Ectodermal cell (in vitro differentiated cells): ENCODE data around the gene CTSA.
"Not testable (repeated sequence)": the region's sequence is repeated elsewhere in the genome, so short reads cannot be mapped to it uniquely, and the experiment has no call there.

Experiments
- H3K27ac ChIP-seq: 2 replicates; pipeline ENCODE4 v1.7.0; 2013; ENCODE audit warnings: mild to moderate bottlenecking, low read depth, low read length; ENCODE audit not compliant: insufficient read depth, poor library complexity, severe bottlenecking
- H3K27me3 ChIP-seq: 2 replicates; pipeline ENCODE4 v1.7.0; 2013; ENCODE audit warnings: mild to moderate bottlenecking, low read length; ENCODE audit not compliant: insufficient read depth, control insufficient read depth, poor library complexity, severe bottlenecking
- H3K36me3 ChIP-seq: one replicate; pipeline ENCODE4 v1.7.0; 2013; ENCODE audit warnings: low read length; ENCODE audit not compliant: control insufficient read depth, insufficient read depth
- H3K4me1 ChIP-seq: one replicate; pipeline ENCODE4 v1.7.0; 2013; ENCODE audit warnings: low read length; ENCODE audit not compliant: control insufficient read depth, insufficient read depth
- H3K4me3 ChIP-seq: 2 replicates; pipeline ENCODE4 v1.7.0; 2013; ENCODE audit warnings: low read depth, low read length, control low read depth; ENCODE audit not compliant: insufficient read depth
- H3K9me3 ChIP-seq: 2 replicates; pipeline ENCODE4 v1.7.0; 2013; ENCODE audit warnings: mild to moderate bottlenecking, low read length, moderate library complexity; ENCODE audit not compliant: control insufficient read depth
- WGBS, 2 experiments: methylation state at CpG; one replicate each; pipeline ENCODE4 v1.1.7; 2013; ENCODE audit warnings: missing lambda C conversion rate in 2 of 2; 5-methylcytosine and 5-hydroxymethylcytosine counted together

The CTSA gene

DNA sequence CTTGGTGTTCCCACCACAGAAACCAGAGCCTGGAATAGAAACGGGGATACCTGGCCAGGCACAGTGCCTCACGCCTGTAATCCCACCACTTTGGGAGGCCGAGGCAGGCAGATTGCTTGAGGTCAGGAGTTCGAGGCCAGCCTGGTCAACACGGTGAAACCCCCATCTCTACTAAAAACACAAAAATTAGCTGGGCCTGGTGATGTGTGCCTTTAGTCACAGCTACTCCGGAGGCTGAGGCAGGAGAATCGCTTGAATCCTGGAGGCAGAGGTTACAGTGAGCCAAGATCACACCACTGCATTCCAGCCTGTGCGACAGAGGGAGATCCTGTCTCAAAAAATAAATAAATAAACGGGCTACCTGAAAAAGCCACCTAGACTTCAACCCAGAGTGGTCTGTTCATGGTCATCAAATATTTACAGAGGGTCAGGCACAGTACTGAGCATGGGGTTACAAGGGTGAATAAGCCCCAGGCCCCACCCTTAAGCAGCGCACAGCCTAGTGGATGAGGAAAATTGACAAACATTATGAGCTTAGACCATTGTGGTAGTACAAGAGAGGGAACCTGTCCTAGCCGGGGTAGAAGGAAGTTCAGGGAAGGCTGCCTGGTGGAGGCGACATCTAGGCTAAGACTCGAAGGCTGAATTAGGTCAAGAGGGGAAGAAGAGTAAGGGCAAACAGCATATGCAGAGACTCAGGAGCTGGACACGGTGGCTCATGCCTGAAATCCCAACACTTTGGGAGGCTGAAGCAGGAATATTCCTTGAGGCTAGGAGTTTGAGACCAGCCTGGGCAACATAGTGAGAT is 36.1 kb downstream of the CTSA start:
- Histone ChIP-seq H3K4me3 (no peak overlapping the region), H3K27me3 (no peaks in the 10 kb centered on the region), H3K4me1 (peaks cover 14% of the 10 kb centered on the region), H3K27ac (no peak overlapping the region), H3K9me3 (no peaks in the 10 kb centered on the region), H3K36me3 (no peaks in the 10 kb centered on the region)
- WGBS, 2 experiments = 92 to 94% methylated on average over 14 of the region's 14 CpGs

DNA sequence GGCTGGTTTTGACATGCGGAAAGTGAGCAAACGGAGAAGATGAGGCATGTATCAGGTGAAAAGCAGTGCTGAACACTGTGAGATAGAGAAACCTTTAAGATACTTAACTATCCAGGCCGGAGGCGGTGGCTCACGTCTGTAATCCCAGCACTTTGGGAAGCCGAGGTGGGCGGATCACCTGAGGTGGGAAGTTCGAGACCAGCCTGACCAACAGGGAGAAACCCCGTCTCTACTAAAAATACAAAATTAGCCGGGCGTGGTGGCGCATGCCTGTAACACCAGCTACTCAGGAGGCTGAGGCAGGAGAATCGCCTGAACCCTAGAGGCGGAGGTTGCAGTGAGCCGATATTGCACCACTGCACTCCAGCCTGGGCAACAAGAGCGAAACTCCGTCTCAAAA is 40.5 kb downstream of the CTSA start:
- not testable (repeated sequence) for H3K27me3 ChIP-seq, H3K4me3 ChIP-seq, H3K4me1 ChIP-seq, H3K36me3 ChIP-seq, H3K27ac ChIP-seq, H3K9me3 ChIP-seq
- WGBS, 2 experiments = 94 to 95% methylated on average over 17 of the region's 17 CpGs

DNA sequence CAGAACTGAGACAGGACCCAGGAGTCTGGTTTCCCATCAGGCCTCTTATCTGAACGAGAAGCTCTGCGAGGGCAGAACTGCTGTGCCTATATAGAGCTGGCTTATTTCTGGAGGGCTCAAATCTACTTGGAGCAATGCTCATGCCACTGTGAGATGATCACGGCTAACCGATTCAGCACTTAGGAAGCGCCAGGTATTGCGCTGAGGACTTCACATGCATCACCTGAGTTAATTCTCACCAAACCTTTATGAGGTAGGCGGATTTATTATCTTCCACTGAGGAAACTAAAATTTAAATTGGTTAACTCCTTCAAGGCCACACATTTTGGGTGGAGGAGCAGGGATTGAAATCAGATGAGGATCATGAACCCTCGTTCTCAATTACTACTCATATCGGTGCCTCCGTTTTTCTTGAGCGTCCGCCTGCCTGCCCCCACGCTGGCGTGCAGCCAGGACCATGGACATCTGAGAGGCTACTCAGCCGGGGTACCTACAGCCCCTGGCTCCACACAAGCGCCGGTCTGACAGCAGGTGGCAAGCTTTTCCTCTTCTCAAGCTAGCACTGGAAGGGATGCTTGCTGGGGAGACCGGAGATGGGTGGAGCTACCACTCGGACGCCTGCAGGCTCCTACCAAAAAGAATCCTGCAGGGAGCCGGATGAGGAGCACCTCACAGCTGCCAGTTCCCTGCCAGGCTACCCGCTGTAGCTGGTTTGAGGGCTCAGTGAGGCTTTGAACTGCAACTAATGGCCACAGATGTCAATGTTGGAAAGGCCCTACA is 42.3 kb downstream of the CTSA start:
- peak overlapping the region; percentile 72 for H3K4me3 ChIP-seq
- no peaks in the 10 kb centered on the region for H3K9me3 ChIP-seq
- 30% methylated on average over 22 of the region's 22 CpGs for WGBS, 2 experiments

DNA sequence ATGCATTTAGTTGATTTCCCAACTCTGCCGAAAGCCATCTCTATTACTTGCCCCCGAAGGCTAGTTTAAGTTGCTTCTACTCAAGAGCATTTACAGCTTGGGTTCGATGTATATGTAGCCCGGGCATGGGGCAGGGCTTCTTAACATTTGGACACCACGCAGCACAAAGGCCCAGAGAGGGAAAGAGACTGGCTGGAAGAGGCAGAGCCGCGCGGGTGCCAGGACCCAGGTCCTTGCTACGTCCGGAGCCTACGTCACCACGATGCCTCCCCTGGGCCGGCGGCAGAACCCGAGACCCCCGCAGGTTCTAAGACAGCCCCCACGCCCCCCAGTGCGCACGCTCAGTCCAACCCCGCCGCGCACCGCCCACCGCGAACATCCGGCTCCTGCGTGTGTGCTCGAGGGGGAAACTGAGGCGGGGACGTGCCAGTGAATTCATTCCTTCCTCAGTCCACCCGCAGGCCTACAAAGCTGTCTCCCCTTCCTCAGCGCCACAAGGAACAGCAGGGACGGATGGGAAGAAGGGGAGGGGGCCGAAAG is 43.0 kb downstream of the CTSA start:
- H3K27ac ChIP-seq = peak overlapping the region; percentile 100
- H3K4me1 ChIP-seq = no peaks in the 10 kb centered on the region
- 0% methylated on average over 34 of the region's 34 CpGs for WGBS, 2 experiments
- no peaks in the 10 kb centered on the region for H3K9me3 ChIP-seq
- peaks cover 12% of the 10 kb centered on the region for H3K36me3 ChIP-seq
- no peaks in the 10 kb centered on the region for H3K27me3 ChIP-seq
- peak overlapping the region; percentile 72 for H3K4me3 ChIP-seq

More for the DNA sequence above, 42.3 kb downstream of the CTSA start:
- Histone ChIP-seq H3K27ac (peak overlapping the region; percentile 100), H3K4me1 (no peaks in the 10 kb centered on the region), H3K36me3 (peaks cover 6% of the 10 kb centered on the region), H3K27me3 (no peaks in the 10 kb centered on the region)

DNA sequence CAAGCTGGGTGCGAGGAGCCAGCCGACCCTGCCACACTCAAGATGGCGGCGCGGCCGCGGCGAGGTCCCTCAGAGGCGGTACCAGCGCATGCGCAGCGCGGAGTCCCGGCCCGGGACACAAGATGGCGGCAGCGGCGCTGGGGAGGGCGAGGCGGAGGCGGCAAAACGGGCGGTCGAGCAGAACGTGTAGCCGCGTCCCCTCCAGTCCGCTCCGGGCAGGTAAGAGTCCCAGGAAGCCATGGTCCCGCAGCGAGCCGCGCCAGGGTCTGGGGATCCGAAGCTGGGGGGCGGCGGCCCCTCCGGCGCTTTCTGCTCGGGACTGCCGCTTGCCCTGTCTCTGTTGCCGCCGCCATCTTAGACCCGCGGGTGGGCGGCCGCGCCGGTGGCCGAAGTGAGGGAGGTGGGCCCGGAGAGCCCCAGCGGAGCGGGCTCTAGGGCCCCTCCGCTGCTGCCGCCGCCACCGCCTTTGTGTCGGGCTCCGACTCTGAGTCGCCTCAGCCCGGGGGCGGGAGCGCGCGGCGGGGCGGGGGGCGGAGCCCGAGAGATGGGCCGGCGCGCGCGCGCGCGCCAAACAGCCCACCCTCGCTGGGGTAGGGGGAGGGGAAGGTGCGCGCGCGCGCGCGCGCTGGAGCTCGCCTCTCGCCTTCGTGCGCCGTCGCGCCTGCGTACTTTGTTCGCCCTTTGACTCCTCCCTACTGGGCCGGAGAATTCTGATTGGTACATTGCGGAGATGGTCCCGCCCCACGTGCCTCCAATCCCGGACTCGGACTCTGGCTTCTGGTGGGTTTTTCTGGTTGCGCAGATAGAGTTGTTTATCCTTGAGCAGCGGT is 43.7 kb downstream of the CTSA start, which contains the start of gene PCIF1:
Gene PCIF1, plus strand, starts transcription at position 98 of the 830 bp plus-strand sequence. CDS start 4,317 bp downstream, outside the sequence.
- Histone ChIP-seq H3K9me3 (no peaks in the 10 kb centered on the region), H3K4me1 (no peaks in the 10 kb centered on the region), H3K4me3 (peak within 1 kb of the TSS; percentile 72), H3K27me3 (no peaks in the 10 kb centered on the region), H3K27ac (peak within 1 kb of the TSS; percentile 100), H3K36me3 (peaks cover 12% of the 10 kb centered on the region)
- WGBS, 2 experiments = 0% methylated on average over 102 of the region's 102 CpGs

DNA sequence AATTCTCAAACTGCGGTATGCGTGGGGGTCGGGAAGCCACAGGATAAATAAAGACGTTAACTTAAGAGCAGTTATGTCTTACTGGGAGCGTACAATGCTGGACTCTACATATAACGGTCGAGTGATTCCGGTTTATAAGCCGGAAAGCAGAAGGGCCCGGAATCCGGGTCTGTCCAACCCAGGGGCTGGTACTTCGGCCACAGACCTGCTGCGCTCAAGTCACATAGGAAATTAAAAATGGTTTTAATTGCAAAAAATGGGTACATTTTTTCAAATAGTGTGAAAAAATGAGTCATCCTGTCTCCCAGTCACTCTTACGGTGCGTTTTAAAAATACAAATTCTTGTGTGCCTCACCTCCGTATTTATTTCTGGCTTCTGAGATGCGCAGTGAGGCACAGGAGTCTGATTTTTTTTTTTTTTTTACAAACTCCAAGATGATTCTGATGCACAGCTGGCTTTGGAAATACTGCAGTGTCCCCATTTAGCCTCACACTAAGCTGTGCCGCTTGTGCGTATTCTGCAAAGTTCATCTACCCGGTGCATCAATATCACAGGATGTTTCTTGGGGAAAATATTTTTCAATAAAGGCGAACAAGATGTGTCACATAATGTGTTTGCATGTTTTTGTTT is 44.4 kb downstream of the CTSA start:
- Histone ChIP-seq H3K27ac (peak overlapping the region; percentile 100), H3K36me3 (peaks cover 16% of the 10 kb centered on the region)
- 30% methylated on average over 21 of the region's 21 CpGs for WGBS, 2 experiments

DNA sequence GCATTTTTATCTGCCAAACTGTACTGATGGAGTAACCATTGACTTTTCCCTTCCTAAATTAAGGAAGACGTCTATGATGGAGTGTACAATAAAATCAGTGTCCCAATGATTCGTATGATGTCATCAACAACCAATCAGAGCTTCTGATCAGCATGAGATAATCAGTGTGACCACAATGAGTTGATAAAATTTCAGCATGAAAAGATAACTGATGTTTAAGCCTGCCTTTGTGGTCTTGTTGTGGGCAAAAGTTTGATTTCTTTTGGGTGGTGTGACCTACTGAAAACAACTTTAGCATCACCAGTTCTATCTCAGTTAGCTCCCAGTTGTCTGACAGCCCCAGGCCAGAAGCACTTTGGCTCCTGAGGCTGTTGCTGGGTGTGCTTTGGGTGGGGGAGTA is 46.6 kb downstream of the CTSA start:
- H3K4me3 ChIP-seq = no peak overlapping the region
- no peak overlapping the region for H3K27ac ChIP-seq
- no peaks in the 10 kb centered on the region for H3K4me1 ChIP-seq
- H3K36me3 ChIP-seq = peaks cover 26% of the 10 kb centered on the region
- H3K9me3 ChIP-seq = no peaks in the 10 kb centered on the region
- H3K27me3 ChIP-seq = no peaks in the 10 kb centered on the region
- 92% methylated on average over 2 of the region's 2 CpGs for WGBS, 2 experiments

More for the DNA sequence above, 44.4 kb downstream of the CTSA start:
- Histone ChIP-seq H3K27me3 (no peaks in the 10 kb centered on the region), H3K4me3 (peak overlapping the region; percentile 72), H3K4me1 (no peaks in the 10 kb centered on the region), H3K9me3 (no peaks in the 10 kb centered on the region)

DNA sequence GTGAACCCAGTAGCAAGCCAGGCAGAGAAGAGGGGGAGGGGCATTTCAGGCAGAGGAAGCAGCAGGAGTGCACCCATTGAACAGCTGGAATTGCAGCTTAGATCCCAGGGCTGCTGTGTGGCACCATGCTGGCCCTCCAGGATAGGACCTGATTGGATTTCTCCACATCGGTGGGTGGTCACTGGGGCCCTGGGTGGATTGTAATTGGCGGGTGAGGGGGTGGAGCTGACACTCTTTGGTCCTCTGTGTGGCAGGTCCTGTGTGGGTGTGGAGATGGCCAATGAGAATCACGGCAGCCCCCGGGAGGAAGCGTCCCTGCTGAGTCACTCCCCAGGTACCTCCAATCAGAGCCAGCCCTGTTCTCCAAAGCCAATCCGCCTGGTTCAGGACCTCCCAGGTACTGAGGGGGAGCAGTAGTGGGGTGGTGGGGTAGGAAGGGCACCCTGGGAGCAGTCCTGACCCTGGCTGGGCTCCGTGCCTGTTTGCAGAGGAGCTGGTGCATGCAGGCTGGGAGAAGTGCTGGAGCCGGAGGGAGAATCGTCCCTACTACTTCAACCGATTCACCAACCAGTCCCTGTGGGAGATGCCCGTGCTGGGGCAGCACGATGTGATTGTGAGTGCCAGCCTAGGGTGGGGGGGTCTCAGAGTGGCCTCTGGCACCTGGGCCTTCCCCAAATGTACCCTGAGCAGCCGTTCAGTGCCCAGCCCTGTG is 47.7 kb downstream of the CTSA start:
- Histone ChIP-seq H3K9me3 (no peaks in the 10 kb centered on the region), H3K4me1 (no peaks in the 10 kb centered on the region), H3K36me3 (peaks cover 36% of the 10 kb centered on the region), H3K4me3 (no peak overlapping the region), H3K27ac (no peak overlapping the region), H3K27me3 (no peaks in the 10 kb centered on the region)
- WGBS, 2 experiments = 82 to 86% methylated on average over 13 of the region's 13 CpGs

DNA sequence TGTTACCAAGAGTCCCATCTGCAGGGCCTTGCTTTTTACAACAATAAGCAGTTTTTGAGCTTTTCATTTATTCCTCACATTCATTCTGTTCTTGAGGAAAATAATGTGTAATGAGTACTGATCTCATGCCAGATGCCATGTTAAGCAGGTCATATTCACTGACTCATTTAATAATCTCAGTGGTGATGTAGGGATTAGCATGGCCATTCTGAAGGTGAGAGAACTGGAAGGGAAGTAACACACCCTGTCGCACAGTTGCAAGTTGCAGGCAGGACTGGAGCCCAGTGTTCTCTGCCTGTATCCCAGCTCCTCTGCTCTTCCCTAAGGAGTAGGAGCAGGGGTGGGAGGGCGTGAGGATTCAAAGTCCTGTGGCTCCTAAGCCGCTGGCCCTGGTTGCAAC is 48.9 kb downstream of the CTSA start:
- H3K27ac ChIP-seq = no peak overlapping the region
- no peaks in the 10 kb centered on the region for H3K9me3 ChIP-seq
- H3K4me3 ChIP-seq = no peak overlapping the region
- no peaks in the 10 kb centered on the region for H3K4me1 ChIP-seq
- 94 to 97% methylated on average over 3 of the region's 3 CpGs for WGBS, 2 experiments
- no peaks in the 10 kb centered on the region for H3K27me3 ChIP-seq
- peaks cover 47% of the 10 kb centered on the region for H3K36me3 ChIP-seq
